GM18507 (cell line): ENCODE data around the gene GNG7.
"Not testable (repeated sequence)": the region's sequence is repeated elsewhere in the genome, so short reads cannot be mapped to it uniquely, and the experiment has no call there.

Source experiments
- DNase-seq: peaks from one replicate; pipeline ENCODE4 v3.0.0; 2011; ENCODE audit warnings: low read depth; ENCODE audit not compliant: insufficient read length; ENCODE audit errors: extremely low spot score
- FAIRE-seq: peaks from 2 replicates; lab custom pipeline; 2011; peaks lifted over from hg19 to GRCh38; lab: Jason Lieb, UNC

GNG7 gene

DNA sequence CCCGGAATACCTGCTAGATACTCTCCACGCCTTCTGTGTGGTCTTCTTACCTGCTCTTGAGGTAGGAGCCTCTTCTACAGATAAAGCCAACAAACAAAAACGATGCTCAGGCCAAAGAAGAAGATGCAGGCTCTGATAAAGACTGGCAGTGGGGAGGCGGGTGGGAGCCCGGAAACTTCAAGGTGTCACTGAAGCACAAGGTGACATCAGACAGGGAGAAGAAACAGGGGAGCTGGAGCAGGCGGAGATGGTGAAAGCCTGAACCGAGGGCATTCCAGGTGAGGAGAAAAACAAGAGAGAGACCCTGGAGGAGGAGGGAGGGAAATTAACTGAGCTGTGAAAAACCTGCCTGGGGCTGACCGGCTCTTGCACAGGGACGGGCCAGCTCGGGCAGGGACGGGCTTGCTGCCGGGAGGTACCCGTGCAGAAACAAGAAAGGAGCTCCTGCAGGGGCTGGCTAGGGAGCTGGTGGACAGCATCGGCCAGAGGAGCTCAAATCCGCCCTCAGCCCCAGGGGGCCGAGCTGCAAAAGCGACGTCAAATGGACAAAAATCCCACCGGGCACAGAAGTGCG lies 19.0 kb downstream of the GNG7 start:
- no peak for FAIRE-seq
- no peak for DNase-seq

DNA sequence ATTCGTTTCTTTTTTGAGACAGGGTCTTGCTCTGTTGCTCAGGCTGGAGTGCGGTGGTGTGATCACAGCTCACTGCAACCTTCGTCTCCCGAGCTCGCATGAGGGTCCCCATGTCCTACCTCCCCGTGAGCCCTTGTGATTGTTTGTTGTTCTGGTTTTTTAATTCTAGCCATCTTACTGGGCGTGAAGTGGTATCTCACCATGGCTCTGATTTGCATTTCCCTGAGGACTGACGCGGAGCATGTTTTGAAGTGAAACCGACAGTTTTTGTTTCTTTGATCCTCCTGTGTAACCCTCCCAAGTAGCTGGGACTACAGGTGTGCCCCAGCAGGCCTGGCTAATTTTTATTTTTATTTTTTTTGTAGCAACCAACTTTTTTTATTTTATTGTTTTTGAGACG lies 21.7 kb downstream of the GNG7 start:
- DNase-seq (no peak), FAIRE-seq (peak; percentile 90)

GRCh38 chr19:2679439-2679838 lies 23.1 kb downstream of the GNG7 start:
- no peak for FAIRE-seq
- DNase-seq = no peak

- not testable (repeated sequence) for FAIRE-seq, DNase-seq
These were observed 23.5 kb downstream of the GNG7 start for GRCh38 chr19:2678948-2679347.

GRCh38 chr19:2678044-2678671 lies 24.3 kb downstream of the GNG7 start:
- peak; percentile 46 for DNase-seq
- peak; percentile 73 for FAIRE-seq

DNA sequence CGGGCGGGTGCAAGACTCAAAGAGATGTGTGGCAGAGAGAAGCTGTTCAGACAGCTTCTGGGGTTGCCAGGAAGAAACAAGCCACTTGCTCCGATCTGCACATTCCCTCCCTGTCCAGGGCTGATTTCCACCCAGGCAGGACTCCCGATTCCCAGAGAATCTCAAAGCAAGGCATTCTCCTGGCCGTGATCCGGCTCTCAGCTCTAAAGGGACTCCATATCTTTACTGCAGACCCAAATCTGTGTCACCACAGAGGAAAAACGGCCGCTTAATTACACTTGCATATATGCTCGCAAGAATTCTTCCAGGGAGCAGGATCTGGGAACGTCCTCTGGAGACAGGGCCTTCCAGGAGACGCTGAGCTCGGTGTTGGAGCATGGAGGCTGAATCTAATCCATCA lies 25.7 kb downstream of the GNG7 start:
- no peak for DNase-seq
- no peak for FAIRE-seq

GRCh38 chr19:2675892-2676291 lies 26.6 kb downstream of the GNG7 start:
- DNase-seq (no peak), FAIRE-seq (no peak)

DNA sequence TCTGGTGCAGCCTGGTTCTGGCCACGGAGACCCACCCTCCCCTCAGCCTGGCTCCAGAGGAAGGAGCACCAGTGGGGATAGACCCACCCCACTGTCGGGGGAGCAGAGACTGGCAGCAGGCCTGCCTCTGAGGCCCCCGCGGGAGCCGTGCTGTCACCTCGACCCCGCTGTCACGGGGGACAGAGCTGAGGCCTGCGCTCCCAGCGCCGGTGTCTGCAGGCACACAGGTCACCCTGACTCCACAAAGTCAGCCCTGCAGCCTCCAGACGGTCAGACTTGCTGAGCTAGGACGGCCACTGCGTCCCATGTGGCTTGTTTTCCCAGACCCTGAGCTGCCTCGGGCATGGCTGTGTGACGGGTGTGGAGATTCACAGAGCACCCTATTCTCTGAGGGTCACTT lies 32.3 kb downstream of the GNG7 start:
- no peak for DNase-seq
- no peak for FAIRE-seq

GRCh38 chr19:2668175-2668763 lies 34.2 kb downstream of the GNG7 start:
- no peak for DNase-seq
- FAIRE-seq = peak; percentile 76

GRCh38 chr19:2667349-2667748 lies 35.1 kb downstream of the GNG7 start:
- FAIRE-seq, DNase-seq: not testable (repeated sequence)

DNA sequence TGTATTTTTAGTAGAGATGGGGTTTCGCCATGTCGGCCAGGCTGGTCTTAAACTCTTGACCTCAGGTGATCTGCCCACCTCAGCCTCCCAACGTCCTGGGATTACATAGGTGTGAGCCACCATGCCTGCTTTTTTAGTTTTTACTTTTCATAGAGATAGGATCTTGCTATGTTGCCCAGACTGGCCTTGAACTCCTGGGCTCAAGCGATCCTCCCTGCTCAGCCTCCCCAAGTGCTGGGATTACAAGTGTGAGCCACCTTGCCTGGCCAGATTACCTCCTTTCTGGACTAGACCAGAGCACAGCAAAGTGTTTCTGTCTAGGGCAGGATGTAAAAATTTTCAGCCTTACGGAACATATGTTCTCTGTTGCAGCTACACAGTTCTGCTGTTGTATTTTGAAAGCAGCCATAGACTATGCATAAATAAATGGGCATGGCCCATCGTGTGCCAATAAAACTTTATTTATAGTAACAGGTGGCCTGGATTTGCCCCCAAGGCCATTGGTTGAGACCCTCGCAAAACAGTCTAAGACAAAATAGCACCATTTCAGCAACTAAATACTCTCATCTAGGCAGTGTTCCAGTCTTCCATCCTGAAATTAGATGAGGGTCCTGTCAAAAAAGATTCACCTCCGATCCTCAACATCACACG lies 36.0 kb downstream of the GNG7 start:
- DNase-seq (no peak), FAIRE-seq (no peak)

GRCh38 chr19:2665103-2665502 lies 37.4 kb downstream of the GNG7 start:
- FAIRE-seq (no peak), DNase-seq (no peak)

GRCh38 chr19:2663920-2664571 lies 38.4 kb downstream of the GNG7 start:
- peak; percentile 86 for FAIRE-seq

GRCh38 chr19:2661615-2662014 lies 40.9 kb downstream of the GNG7 start:
- DNase-seq (no peak), FAIRE-seq (no peak)

More at GRCh38 chr19:2663920-2664571, 38.4 kb downstream of the GNG7 start:
- no peak for DNase-seq

GRCh38 chr19:2659856-2660432 lies 42.5 kb downstream of the GNG7 start:
- DNase-seq = no peak
- no peak for FAIRE-seq

- no peak for FAIRE-seq
These were observed 46.0 kb downstream of the GNG7 start for GRCh38 chr19:2656533-2656932.

DNA sequence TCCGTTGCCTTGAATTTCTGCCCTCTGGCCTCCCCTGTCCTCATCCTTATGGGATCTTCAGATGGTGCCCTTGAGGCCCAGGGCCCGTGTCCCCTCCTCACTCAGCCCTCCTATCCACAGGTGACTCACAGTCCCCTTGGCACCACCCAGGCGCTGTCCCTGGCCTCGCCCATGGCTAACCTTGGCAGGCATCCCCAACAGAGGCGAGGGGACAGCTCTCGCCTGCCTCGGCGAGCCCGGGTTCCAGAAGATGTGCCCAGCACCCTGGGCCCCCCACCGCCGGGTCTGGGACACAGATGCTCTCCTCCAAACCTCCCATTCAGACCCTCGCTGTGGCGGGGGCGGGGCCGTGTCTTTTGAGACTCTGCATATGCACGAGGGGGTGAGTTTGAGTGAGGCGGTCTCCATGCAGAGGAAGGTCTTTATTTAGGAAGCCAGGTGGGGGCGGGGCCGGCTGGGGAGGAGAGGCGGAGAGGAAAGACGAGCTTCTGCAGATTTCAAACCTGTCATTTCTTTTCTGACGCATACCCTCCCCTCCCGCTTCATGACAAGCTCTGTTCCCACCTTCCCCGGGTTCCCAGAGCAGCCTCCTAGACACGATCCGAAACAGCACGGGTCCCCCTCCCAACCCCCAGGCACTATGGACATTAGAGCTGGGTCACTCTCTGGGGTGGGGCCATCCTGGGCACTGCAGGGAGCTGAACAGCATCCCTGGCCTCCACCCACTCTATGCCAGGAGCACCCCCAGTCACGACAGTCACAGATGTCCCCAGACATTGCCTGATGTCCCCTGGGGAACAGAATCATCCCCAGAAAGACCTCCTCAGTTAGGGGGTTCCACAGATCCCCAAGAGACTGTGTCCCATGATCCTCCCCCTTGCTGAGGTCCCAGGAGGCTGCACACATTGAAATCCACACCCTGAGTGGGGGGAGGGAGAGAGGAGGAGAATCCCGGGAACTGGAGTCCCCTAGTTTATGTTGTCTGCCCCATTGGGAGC lies 48.5 kb downstream of the GNG7 start:
- DNase-seq = no peak
- no peak for FAIRE-seq

More at GRCh38 chr19:2656533-2656932, 46.0 kb downstream of the GNG7 start:
- no peak for DNase-seq

DNA sequence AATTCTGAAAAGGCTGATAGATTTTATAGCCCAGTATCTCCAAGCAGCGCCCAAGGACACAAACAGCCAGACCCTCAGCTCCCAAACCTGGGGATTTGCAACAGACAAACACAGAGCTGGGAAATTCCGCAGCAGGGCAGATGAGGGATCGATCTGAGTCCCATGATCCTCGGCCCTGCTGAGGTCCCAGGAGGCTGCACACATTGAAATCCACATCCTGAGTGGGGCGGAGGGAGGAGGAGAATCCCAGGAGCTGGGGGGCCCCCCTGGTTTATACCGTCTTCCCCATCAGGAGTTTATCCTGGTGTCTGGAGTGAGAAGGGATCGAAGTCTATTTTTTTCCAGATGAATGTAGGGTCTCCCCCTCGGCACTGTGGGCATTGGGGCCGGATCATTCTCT lies 49.3 kb downstream of the GNG7 start:
- DNase-seq (no peak), FAIRE-seq (no peak)
